G401 (cell line): ENCODE results near the gene AUTS2. TPM values are rescaled to one million over a fixed set of nuclear protein-coding genes. Genes with fewer than 3 reads are reported as not detected.

Experiments
- DNase-seq: peaks from one replicate; pipeline ENCODE4 v3.0.0-alpha.2; 2015; ENCODE audit warnings: low spot score
- in situ Hi-C: cut with HindIII; loops from 2 replicates; pipeline ENCODE4 v1.10.0; 2016; ENCODE audit warnings: low sequenced_read_pairs, mixed read lengths
- total RNA-seq: library from RNA; depleted of rRNA; stranded (reverse); fragments of >200 nt; shearing (Covaris generic); gene quantifications from 2 replicates; pipeline ENCODE4 v1.2.3, GENCODE V29; 2014

Gene AUTS2
- total RNA-seq, 1 experiment from 2014 or later: 4.4 TPM

GRCh38 chr7:69652947-69653701 is 54.8 kb downstream of the AUTS2 start:
- in situ Hi-C loops: no loop called here
- DNase-seq: no peak

DNA sequence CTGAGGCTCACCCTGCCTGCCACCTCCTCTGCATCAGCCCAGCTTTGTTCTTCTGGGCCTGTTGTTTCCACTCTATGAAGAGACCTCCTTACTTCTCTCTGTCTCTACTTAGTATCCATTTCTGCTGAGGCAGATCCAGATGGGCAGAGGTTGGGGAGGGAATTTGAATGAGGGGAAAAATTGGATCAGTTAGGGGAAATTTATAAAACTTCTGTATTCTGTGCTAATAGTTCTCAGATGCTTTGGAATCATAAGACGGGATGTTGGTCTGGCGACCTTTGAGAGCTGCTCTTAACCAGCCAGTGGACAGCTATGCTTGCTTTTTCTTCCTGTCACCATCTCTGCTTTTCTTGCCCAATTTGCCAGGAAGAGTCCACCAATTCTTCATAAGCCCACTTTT is 55.5 kb downstream of the AUTS2 start:
- no peak for DNase-seq
- in situ Hi-C loops: no loop called here

- in situ Hi-C loops: no loop called here
- DNase-seq: no peak
Observed at GRCh38 chr7:69654381-69654780, 56.1 kb downstream of the AUTS2 start.

DNA sequence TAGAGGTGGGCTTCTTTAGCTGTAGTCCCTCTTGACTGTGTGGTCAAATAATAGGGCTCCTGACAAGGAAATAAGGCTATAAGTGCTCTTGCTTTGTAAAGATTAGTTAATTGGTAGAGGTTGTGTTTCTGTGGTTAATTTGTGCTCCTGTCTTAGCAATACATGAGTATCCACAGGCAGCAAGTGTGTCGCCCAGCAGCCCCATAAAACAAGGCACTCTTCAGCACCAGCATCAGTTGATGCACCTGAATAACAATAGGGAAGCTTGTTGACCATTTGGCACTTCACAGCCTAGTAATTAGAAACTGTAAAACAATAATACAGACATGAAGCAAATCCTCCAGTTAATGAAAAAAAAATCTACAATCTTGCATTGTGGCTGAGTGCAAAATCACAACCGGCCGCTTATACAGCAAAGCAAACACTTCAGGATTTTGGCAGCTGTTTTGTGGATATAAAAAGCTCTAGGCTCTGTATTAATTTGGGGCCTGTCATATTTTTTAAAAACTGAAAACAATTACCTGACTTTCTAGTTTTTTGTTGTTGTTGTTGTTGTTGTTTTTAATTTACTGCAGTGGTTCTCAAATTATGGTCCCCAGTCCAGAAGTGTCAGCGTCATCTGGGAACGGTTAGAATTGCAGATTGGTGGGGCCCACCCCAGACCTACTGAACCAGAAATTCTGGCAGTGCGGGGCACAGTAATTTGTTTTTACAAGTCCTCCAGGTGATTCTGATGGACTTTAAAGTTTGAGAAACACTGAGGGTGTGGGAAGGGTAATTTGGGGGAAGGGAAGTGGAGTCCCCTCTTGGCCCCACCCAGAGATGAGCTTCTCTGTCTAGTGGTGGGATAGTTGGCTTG is 56.8 kb downstream of the AUTS2 start:
- in situ Hi-C loops: no loop called here
- DNase-seq: no peak

DNA sequence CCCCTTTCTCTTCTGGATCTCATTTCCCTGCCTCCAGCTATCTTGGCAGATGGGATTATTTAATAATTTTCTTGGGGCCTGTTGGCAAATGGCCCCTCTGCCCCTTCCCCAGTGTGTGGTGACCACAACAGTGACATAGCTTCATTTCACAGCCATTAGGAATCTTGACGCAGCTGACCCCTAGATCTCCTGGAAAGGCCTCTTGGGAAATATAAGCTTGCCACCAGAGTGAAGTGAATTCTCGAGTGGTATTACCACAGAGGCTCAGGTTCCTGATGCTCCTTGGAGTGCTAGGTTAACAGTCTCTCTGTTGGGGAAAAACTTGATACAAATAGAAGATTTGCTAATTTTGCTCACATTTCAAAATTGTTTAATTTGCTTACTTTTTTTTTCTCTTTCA is 57.8 kb downstream of the AUTS2 start:
- DNase-seq: no peak
- in situ Hi-C loops: no loop called here

DNA sequence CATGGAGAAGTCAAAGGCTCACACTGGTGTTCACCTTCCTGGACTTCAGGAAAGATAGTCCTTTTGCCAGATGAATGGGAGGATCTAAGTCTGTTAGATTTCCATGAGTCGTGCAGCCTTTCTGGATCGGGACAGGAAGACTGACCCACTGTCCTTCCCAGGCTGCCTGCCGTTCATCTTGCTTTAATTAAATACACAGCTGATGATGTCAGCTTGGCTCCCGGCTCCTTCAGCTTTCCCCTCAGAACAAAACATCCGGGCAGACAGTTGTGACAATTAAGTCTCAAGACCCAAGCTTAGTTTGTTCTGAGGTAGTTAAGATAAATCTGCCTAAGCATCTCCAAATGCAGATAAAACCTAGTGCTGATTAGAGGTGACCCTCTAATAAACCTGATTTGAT is 58.6 kb downstream of the AUTS2 start:
- in situ Hi-C loops: no loop called here
- DNase-seq: peak; percentile 51

- no peak for DNase-seq
- in situ Hi-C loops: no loop called here
Observed at GRCh38 chr7:69657331-69657730, 59.1 kb downstream of the AUTS2 start.

DNA sequence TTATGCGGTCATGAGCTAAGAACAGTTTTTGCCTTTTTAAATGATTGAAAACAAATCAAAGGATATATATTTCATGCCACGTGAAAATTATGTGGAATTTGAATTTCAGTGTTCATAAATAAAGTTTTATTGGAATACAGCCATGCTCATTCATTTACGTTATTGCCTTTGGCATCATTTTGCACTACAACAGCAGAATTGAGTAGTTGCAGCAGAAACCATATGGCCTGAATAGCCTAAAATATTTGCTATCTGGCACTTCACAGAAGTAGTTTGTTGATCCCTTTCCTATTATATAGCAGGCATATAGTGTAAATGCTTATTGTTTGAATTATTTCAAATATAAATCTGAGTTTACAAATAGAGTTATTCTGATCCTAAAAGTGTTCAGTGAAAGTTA is 59.7 kb downstream of the AUTS2 start:
- in situ Hi-C loops: no loop called here
- DNase-seq: no peak

GRCh38 chr7:69659983-69660382 is 61.7 kb downstream of the AUTS2 start:
- in situ Hi-C loops: no loop called here
- peak; percentile 75 for DNase-seq

- in situ Hi-C loops: no loop called here
- DNase-seq: no peak
Observed at GRCh38 chr7:69661342-69661741, 63.1 kb downstream of the AUTS2 start.

GRCh38 chr7:69663911-69664832 is 65.9 kb downstream of the AUTS2 start:
- in situ Hi-C loops: no loop called here
- DNase-seq: no peak

DNA sequence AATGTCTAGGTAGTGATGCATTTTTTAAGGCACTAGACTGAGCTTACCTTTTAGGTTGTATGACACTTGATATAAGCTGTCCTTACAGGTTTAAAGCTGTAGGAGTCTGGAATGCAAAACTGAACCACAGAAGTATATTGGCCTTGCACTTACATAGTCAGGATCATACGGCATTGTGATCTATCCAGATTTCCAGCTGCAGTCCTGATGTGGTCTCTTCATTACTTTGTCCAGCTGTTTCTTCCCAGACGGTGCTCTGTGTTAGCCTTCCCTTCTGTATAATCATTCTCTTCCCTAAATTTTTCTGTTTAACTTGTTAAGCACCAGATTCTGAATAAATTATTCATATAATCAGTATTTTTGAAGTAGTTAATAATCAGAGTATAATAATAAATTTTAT is 67.1 kb downstream of the AUTS2 start:
- in situ Hi-C loops: no loop called here
- no peak for DNase-seq

GRCh38 chr7:69668339-69668870 is 70.1 kb downstream of the AUTS2 start:
- DNase-seq: no peak
- in situ Hi-C loops: no loop called here

DNA sequence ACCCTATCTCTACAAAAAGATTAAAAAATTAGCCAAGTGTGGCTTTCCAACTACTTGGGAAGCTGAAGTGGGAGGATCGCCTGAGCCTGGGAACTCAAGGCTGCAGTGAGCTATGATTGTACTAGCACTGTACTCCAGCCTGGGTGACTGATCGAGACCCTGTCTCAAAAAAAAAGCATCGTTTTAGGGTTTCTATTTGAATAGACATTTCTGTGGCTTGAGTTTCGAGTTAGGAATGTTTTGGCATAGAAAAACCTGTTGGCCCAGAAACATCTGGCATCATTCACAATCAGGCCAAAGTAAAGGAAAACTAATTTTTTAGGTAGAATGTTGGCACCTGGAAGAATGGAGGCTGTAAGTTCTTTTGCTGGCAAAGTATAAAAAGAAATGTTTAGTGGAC is 72.4 kb downstream of the AUTS2 start:
- in situ Hi-C loops: no loop called here
- no peak for DNase-seq

GRCh38 chr7:69673074-69673473 is 74.8 kb downstream of the AUTS2 start:
- DNase-seq: no peak
- in situ Hi-C loops: no loop called here

DNA sequence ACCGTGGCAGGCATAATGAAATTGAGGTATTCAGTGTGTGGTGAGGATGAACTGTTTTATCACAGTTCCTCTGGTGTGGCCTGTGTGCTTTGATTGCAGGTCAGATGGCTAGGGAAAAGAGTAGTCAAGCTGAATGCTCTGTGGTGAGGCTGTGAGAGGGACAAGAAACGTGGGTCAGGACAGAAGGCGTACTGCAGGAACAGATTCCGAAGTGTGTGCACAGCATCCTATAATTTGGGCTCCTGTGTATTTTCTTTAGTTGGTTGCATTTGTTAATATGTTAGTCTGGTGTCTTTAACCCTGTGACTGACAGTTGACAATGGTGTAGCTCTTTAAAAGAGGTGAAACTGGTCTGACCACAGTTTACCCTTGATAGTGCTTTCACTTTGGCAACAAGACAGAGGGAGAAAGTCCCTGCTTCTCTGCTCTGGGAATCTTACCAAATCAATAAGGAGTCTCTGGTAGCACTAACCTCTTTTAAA is 76.5 kb downstream of the AUTS2 start:
- in situ Hi-C loops: no loop called here
- DNase-seq: no peak

DNA sequence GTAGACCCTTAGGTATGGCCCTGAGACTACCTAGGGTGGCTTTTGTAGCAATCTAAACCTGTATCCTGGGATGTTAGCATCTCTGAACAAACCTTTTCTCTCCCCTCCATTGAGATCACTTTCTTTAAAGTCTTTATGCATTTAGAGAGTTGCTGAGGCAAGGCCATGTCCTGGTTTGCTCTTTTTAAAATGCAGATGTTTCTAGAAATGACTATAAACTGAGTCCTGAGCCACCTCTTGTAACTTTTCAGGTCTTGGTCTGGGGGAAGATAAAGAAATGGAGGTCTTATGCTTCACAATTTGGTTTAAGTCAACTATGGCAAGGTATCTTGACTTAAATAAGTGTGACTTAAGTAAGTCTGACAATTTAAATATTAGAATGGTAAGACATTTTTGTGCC is 78.0 kb downstream of the AUTS2 start:
- in situ Hi-C loops: no loop called here

GRCh38 chr7:69677054-69677852 is 79.0 kb downstream of the AUTS2 start:
- DNase-seq: no peak
- in situ Hi-C loops: no loop called here

More for the DNA sequence above, 78.0 kb downstream of the AUTS2 start:
- DNase-seq: no peak
